Measurements from ENCODE around the gene LGALS12.

The LGALS12 gene, protein sequence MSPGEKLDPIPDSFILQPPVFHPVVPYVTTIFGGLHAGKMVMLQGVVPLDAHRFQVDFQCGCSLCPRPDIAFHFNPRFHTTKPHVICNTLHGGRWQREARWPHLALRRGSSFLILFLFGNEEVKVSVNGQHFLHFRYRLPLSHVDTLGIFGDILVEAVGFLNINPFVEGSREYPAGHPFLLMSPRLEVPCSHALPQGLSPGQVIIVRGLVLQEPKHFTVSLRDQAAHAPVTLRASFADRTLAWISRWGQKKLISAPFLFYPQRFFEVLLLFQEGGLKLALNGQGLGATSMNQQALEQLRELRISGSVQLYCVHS

DNA sequence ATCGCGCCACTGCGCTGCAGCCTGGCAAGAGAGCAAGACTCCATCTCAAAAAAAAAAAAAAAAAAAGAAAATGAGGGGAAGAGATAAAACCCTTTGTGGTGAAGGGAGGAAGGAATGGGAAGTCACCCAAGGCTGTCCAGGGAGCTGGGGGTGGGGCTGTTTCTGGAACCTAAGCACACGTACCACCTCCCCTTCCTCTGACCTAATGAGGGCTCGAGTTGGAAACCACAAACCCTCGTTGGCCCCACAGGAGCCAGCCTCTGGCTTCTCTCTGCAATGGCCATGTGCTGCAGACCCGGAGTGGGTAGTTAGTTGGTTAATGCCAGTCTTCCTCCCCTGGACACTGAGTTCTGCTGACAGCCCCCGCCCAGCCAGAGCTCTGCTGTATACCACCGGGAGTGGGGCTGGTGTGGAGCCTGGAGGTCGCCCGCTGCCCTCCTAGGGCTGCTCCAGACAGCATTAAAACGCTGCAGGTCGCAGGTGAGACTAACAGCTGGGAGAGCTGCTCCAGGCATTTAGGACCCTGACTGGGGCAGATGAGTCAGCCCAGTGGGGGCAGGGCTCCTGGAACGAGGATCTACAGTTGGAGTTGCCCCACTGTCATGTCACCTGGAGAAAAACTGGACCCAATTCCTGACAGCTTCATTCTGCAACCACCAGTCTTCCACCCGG, at the start of gene LGALS12:
Gene LGALS12 (plus strand): TSS at position 228 of the 672 bp plus-strand sequence. CDS start 375 bp downstream, at position 603.
- no peak for DNase-seq

DNA sequence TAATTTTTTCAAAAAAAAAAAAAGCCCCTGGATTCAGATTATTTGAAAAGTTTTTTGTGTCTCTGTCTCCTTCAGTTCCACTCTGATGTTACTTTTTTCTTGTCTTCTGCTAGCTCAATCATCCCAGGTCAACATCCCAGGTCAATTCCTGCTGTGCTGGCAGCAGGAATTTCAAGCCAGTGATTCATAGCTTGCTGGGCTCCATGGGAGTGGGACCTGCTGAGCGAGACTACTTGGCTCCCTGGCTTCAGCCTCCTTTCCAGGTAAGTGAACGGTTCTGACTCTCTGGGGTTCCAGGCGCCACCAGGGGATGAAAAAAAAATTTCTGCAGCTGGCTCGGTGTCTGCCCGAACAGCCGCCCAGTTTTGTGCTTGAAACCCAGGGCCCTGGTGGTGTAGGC, 46.3 kb upstream of the LGALS12 start:
- DNase-seq = no peak

DNA sequence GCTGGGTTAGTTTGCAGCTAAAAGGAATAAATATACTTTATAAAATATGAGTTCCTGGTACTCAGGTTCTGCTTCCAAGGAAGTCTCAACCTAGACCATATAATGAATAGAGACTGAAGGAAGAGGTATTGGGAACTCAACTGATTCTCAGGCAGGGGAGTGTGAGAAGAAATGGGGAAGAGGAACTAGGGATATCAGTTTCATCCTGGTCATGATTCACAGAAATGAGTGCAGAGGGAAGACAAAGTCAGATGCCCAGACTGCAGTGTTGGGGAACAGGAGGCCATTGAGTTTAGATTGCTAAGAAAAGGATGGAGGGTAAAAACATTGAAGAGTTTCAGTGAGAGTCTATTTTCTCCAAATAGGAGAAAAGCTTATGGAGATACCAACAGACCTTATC, 43.7 kb upstream of the LGALS12 start:
- DNase-seq = no peak

DNA sequence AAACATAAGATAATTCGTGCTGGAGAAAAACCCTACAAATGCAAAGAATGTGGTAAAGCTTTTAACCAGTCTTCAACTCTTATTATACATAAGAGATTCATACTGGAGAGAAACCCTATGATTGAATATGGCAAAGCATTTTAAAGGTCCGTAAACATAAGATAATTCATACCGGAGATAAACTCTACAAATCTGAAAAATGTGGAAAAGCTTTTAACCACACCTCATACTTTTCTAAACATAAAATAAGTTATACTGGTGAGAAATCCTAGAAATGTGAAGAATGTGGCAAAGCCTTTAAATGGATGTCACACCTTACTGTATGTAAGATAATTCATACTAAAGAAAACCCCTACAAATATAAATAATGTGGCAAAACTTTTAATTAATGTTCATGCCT, 35.6 kb upstream of the LGALS12 start:
- DNase-seq = no peak

DNA sequence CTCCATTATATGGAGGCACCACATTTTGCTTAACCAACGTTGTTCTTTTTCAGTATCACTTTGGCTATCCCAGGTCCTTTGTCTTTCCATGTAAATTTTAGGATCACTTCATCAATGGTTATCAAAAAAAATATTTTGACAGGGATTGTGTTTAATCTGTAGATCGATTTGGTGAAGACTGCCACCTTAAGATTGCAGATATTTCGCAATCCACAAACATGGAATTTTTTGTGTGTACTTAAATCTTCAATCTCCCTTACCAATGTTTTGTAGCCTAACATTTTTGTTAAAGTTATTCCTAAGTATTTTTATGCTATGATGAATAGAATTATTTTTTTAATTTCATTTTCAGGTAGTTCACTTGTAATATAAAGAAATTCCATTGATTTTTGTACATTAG, 33.5 kb upstream of the LGALS12 start:
- DNase-seq = no peak

DNA sequence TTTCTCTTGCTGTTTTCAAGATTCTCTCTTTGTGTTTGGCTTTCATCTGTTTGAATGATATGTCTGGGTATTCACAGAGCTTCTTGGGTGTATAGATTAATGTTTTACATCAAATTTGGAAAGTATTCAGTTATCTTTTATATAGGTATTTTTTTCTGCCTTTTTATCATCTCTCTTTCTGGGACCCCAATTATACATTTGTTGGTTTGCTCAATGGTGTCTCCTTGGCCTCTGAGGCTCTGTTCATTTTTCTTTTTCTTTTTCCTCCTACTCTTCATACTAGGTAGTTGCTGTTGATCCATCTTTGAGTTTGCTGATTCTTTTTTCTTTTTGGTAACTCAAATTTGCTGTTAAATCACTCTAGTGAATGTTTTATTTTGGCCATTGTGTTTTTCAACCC, 29.3 kb upstream of the LGALS12 start:
- no peak for DNase-seq

DNA sequence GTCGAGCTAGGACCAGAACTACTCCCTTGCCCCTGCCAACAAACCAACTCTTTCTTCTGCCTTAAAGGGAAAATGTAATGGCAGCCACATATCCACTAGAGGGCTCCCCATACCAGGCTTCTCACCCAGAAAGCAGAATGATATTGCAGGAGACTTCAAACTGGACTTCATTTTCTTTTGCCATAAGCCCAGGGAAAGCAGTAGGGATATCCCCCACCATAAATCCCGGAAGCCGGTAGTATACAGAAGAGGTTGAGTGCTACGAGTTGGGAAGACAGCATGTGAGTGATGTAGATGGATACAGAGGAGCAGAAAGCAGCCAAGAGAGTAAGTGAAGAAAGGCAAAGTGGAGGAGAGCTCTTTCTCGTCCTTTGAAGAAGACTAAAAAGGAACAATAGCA, 27.0 kb upstream of the LGALS12 start:
- DNase-seq = peak; percentile 78

DNA sequence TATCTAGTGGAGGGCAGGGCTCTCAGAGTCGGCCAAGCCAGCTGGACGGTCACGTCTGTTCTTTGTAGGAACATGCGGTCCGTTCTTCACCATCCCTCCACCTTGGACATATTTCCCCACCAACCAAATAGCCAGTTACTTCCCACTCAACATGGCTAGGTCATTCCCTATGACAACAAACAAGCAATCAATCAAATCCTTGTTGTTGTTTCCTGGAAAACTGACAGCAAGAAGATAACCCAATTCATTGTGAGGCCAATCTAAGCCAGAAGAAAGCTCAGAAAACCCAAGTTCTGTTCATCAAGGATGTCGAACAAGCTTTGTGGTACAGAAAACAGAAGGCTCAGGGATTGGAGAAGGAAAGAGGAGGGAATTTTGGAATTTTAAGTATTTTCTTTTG, 25.8 kb upstream of the LGALS12 start:
- no peak for DNase-seq

DNA sequence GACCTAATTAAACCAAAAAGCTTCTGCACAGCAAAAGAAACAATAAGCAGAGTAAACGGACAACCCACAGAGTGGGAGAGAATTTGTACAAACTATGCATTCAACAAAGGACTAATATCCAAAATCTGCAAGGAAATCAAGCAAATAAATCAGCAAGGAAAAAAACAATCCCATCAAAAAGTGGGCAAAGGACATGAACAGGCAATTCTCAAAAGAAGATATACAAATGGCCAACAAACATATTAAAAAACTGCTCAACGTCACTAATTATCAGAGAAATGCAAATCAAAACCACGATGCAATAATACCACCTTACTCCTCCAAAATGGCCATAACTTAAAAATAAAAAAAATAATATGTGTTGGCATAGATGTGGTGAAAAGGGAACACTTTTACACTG, 20.1 kb upstream of the LGALS12 start:
- DNase-seq = no peak

DNA sequence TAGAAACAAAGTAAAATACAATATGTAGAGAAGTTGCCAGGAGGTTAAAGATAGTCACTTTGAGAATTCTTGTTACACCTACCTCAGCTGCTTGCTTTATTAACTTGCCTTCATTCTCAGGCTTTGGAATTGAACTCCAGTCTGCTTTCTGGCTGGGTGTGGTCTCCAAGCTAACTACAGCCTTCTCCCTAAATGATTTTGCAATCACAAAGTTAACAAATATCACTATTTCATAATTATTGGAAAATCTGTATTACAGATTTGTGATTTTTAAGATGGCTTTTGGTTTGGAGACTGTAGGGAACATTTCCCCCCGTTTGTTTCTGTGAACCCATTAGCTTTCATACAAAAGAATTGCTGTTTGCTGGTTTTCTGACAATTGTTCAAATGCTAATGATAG, 17.1 kb upstream of the LGALS12 start:
- DNase-seq = no peak

DNA sequence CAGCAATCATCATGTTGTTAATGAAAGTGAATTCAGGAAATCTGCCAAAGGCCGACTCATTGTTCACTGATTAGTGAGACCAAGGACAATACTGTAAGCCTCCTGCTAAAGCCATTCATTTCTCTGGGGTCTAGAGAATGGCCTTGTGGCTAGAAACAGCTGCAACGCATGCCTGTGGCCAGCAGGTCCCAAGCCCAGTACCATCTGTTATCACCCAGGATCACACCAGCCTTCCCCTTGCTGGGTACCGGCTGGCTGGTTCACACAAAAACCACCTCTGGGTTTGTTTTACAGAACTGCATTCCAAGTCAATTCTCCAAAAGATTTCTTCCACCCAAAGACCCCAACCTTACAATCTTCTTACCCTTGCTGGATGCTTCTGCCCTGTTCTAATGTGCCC, 16.0 kb upstream of the LGALS12 start:
- no peak for DNase-seq

DNA sequence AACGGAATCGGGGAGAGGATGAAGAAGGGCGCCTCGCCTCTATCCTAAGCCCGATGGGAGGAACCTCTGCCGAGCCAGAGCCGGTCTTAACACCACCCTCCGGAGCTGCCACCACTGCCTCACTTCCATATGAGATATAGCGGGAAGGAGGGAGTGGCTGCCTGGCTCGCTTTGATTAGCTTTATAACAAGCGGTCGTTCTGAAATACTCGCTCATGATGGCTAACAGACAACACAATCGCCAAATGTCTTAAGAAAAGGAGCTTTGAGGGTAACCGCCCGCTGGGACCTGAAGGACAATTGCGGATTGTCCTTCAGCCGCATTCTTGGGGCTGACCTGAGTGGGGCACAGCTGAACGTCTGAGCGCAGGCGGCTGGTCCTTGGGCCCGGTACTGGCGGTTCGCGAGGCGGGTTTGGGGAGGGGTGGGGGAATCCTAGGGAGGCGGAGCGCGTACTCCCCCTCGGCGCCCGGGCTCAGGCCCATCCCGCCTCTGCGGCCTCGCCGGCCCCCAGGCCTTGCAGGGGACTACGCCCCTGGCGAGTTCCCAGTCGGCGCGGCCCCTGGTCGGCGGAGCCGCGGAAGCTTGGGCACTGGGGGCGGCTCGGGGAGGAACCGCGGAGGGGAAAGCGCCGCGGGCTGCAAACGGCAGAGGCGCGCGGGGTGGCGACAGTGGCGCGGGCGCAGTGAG, 15.2 kb upstream of the LGALS12 start, which contains the start of gene PLAAT5:
Gene PLAAT5 (minus strand): TSS at position 617 of the 689 bp plus-strand sequence. CDS start 133 bp downstream, at position 484.
- DNase-seq = no peak

DNA sequence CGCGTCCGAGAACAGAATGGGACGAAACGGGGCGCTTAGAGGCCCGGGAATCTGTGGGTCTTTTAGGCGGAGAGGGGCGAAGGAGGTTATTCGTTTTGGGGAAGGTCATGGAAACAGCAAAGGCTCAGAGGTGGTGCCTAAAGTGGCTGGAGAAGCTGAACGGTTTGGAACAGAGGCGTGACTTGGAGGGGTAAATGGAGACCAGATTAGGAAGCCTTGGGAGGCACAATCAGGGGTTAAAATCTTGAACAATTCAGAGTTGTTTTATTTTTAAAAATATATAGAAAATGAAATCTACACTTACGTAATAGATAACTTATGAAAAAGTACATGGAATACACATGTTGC, 14.7 kb upstream of the LGALS12 start:
- DNase-seq = no peak

DNA sequence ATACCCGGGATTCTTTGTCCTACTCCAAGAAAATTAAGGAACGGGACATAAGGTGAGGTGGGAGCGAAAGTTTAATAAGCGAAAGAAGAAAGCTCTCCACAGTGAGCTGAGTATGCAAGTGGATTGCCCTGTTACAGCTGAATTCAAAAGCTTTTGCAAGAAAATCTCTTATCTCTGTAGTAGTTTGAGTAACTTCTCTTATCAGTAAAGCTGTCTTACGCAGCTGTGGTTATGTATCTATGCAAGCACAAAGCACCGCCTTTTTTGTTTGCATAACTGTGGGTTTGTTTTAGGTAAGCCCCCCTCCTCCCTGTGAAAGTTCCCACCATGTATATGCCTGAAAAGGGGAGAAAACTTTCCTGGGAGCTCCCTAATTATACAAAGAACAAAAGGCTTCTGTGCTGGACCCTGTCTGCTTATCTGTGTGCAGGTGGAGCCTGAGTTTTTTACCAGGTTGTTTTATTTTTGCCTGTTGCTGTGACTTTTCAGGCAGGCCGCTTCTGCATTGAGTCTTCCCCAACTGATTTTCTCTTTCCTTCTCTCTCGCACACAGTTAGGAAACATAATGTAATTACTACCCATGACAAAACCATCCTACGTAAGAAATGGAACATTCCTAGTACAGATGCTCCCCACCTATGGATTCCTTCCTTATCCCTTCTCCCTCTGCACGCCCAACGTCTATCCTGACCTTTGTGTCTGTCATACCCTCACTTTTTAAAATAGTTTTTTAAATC, 14.1 kb upstream of the LGALS12 start:
- DNase-seq = no peak

DNA sequence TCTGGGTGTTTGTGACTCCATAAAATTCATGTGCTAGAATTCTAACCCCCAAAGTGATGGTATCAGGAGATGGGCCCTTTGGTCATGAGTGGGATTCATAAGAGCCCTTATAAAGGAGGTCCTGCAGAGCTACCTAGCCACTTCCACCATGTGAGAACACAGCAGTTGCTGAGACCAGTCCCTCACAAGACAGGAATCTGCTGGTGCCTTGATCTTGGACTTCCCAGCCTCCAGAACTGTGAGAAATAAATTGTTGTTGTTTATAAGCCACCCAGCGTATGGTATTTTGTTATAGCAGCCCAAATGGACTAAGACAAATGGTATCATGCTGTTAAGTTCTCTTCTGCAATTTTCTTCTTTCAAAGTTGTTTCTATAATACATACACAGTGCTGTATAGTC, 13.4 kb upstream of the LGALS12 start:
- DNase-seq = no peak

DNA sequence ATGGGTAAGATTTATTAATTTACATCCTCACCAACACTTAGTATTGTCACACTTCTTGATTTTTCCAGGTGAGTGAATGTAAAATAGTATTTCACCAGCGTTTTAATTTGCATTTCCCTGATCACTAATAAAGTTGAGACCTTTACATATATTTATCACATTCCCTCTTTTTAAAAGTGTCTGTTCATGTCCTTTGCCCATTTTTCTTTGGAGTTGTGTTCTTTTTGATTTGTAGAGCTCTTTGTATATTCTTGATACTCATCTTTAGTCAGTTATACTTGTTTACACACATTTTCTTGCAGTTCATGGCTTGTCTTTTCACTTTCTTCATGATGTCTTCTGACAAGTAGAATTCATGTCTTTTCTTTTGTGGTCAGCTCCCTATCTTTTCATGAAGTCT, 12.8 kb upstream of the LGALS12 start:
- DNase-seq = no peak

DNA sequence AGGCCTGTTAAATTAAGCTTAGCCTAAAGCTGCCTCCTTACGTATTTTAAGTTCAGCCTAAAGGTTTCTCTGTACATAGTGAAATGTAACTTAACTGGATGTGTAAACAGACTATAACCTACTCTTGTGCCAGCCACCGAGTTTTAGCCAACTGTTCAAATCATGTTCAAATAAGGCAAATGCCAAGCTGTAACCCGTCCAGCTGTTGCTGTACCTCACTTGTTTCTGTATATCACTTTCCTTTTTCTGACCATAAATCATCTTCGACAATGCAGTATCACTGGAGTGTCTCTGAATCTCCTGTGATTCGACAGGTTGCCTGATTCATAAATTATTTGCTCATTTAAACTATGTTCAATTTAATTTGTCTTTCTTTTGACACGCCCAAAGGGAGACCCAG, 10.9 kb upstream of the LGALS12 start:
- no peak for DNase-seq

DNA sequence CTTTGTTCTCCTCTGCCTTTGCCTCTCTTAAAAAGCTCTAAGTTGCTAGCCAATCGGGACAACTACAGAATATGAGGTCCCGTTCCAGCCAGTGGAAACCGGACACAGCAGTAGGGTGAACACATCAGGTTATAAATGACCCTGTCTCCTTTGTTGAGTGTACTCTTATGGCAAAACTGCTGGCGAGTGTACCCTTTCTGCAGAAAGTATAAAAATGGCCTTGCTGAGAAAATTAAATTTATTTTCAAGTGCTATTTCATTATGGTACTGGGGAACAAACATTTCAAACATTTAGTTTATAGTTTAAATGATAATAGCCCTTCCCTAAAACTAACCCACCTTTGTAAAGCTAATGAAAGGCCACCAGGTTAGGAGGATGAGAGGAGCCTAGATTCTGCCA, 6.0 kb upstream of the LGALS12 start:
- DNase-seq = no peak

DNA sequence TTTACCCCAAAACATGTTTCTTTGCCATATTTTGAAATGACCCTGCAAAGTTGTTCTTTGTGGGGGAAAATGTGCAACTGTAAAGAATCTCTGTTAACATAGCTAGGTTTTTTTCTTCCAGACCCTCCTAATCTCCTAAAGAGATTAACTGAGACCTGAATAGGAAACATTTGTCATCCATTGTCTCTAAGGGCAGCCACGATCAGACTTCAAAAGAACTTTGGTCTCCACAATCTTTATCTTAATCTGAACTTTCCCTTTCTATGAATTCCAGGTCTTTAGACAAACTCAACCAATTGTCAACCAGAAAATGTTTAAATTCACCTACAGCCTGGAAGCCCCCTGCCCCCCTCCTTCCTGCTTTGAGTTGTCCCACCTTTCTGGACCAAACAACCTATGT, 4.6 kb upstream of the LGALS12 start:
- DNase-seq = no peak

DNA sequence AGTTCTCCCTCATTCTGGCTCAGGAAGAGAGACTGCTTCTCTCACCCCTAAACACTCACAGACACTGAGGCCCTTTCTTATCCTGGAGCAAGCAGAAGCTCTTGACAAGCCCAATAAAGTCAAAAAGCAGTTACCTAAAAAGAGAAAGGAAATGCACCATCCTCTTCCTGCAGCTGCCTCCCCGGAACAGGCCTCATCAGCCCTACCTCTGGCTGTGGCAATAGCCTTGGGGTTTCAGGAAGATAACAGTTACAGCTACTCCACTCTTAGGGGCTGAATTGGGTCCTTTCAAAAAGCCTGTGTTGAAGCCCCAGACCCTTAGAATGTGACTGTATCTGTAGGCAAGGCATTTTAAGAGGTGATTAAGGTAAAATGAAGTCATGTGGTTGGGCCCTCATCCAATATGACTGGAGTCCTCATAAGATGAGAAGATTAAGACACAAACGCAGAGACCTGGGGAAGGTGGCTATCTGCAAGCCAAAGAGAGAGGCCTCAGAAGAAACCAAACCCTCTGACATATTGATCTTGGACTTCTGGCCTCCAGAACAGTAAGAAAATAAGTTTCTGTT, 3.5 kb upstream of the LGALS12 start:
- DNase-seq = no peak

DNA sequence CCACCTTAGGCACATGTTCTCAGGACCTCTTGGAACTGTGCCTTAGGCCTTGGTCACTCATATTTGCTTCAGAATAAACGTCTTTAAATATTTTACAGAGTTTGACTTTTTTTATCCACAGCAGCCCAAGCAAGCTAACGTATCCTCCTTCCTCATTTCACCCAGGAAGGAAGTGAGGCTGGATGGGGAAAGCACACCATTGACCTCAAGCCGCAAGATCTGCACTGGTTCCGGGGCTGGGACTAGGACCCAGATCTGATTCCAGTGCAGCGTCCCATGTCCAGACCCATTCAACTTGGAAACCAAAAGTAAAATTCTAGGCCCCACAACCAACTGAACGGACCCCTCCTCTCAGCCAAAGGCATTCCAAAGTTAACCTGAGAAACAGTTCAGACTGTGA, 2.4 kb upstream of the LGALS12 start:
- no peak for DNase-seq

DNA sequence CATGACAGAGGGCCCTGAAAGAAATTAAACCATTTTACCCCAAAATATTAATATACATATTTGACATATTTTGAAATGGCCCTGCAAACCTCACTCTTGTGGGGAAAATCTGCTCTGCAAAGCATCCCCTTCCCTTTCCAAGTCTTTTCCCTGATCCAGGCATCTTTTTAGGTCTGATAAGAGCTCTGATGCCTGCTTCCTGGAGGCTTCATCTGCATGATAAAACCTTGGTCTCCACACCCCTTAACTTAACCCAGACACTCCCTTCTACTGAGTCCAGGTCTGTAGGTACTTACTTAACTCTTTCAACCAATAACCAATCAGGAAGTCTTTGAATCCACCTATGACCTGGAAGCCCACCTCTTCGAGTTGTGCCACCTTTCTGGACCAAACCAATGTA, 1.8 kb upstream of the LGALS12 start:
- no peak for DNase-seq

DNA sequence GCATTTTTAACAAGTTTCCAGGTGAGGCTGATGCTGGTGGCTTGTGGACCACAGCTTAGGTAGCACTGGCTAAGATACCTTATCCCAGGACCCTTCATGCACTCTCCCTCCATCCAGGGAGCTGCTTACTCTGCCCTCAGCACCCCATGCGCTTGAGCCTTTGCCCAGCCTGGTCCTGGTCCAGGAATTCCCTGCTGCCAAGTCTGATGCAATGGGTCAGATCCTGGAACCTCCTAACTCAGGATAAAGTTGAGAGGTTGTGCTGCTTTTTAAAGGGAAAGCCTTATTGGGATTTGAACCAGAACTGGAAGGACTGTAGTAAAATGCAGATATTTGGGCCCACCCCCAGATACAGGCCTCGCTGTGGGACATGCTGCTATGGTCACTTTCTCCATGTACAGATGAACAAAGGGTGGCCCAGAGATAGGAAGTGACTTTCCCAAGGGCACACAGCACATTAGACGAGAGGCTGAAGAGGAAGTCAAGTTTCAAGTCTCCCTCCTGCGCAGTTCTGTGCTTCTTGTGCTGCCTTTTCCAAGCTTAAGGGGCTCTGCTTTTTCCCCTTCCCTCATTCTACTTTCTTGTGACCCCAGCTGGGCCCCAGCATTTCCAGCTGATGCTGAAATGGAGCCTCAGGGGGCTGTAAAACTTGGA, 824 bp upstream of the LGALS12 start:
- DNase-seq = no peak

Measured in CD4-positive, alpha-beta T cell treated with Interleukin-4 for 4 hours (primary cell).